Mesenteric fat pad (tissue), 1 donor: ENCODE results near the gene AARS2. TPM values are rescaled to one million over a fixed set of nuclear protein-coding genes. Genes with fewer than 3 reads are reported as not detected.
"Not testable (repeated sequence)": the region's sequence is repeated elsewhere in the genome, so short reads cannot be mapped to it uniquely, and the experiment has no call there.

ENCODE experiments used
- DNase-seq: peaks from one replicate; pipeline ENCODE4 v3.0.0-alpha.2; 2020; ENCODE audit warnings: low spot score
- long read RNA-seq: library from polyadenylated mRNA; unstranded; transcript quantifications from one replicate; pipeline ENCODE4 v2.0.0, GENCODE V29; 2020
- total RNA-seq: library from RNA; stranded (reverse); fragmentation: NEBNext Ultra II Directional; extraction: Animal tissue kit (Norgen Biotek cat#: 25700); gene quantifications from one replicate; pipeline ENCODE4 v1.2.1, GENCODE V29; 2021
- donor health status: DM: yes; HTN: yes; CAD: no.

Gene AARS2
- 8.1 TPM for total RNA-seq
- long read RNA-seq, partial matches to known transcripts, result 6 of 10 reads
- long read RNA-seq, other reads (novel, unspliced or antisense), result 2 of 10 reads

DNA sequence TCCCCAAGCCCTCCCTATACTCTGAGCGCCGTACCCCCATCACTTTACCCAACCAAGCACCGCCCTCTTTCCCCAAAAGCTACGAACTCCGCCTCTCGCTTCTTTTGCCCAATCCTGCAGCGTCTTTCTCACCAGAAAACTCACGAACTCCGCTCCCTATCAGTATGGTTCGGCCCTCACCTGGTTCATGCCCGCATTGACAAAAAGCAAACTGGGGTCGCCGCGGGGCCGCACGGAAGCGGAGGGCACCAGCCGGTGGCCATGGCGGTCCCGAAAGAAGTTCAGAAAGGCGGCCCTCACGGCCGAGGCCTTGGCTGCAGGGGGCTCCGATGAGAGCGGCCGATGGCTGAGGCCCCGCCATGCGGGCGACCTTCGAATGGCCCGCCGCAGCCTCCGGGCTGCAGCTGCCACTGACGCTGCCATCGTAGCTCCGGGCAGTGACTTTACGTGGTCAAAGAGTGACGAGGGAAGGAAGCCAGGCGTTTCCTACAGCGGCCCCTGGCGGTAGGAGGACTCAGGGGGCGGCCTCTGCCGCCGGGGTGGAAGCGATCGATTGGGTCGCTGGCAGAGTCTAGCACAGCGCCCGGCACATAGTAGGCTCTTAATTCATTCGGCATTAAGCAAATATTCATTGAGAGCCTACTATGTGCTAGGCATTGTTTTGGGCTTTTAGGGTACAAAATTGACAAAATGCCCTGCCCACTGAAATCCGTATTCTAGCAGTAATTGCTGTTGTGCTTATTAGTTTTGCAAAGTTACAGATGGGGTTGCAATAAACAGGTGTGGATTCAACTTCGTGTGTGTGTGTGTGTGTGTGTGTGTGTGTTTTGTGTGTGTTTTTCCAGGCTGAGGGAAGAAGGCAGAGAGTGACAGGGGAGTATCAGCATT is at the start of gene AARS2:
TSS of gene AARS2 (minus strand) at position 447 of the 888 bp plus-strand sequence. CDS start at position 423, 24 bp downstream.
- DNase-seq, result peak; percentile 94

DNA sequence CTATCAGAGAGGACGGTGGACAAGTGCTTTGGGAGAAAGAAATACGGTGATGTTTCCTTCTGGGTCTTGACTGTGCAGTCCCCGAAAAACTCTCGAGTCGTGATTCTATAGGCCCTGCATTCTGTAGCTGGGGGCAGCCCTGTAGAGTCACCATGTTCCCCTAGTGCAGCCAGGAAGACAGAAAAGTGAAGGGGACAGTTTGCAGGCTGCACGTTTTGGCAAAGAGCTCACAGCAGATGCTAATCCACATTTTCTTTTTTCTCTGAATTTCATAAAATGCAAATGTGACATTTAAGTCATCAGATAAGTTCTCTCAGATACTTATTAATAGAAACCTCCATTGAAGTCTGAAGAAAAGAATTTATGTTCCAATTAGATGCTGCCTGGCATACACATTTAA is 48.8 kb upstream of the AARS2 start:
- DNase-seq, result no peak

DNA sequence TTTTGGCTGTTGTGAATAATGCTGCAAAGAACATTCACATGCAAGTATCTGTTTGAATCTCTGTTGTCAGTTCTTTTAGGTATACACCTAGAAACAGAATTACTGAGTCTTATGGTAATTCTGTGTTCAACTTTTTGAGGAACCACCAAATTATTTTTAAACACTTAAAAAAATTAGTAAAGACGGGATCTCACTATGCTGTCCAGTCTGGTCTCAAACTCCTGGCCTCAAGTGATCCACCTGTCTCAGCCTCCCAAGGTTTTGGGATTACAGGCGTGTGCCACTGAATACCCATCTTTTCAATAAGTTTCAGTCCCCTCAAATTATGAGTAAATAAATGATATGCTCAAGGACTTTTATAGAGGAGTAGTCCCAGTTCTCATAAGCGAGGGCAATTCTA is 46.8 kb upstream of the AARS2 start:
- no peak for DNase-seq

DNA sequence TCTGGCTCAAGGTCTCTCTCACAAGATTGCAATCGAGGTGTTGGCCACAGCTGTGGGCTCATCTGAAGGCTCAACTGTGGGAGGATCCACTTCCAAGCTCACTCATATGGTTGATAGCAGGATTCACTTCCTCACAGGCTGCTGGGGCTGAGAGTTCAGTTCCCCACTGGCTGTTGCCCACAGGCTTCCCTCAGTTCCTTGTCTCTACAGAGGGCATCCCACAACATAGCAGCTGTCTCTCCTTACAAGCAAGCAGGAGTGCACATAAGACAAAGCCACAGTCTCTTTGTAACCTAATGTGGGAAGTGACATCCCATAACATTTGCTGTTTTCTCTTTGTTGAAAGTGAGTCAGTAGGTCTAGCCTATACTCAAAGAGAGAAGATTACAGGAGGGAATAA is 43.3 kb upstream of the AARS2 start:
- DNase-seq, result no peak

DNA sequence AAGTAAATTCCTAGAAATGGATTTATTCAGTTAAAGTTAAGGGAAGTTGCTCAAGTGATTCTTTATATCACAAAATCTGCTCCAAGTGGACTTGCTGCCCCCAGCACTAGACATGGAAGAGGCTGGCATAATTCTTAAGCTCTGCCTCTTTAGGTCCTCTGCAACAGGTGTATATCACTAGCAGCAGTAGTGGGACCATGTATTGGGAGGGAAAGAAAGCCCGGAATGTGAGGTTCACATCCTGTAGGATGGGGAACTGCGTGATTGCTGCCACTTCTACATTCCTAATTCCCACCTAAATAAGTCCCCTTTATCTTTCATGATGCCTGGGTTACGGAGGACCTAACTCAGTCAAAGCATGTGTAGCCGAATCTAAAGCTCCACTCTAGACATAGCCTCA is 42.5 kb upstream of the AARS2 start:
- no peak for DNase-seq

DNA sequence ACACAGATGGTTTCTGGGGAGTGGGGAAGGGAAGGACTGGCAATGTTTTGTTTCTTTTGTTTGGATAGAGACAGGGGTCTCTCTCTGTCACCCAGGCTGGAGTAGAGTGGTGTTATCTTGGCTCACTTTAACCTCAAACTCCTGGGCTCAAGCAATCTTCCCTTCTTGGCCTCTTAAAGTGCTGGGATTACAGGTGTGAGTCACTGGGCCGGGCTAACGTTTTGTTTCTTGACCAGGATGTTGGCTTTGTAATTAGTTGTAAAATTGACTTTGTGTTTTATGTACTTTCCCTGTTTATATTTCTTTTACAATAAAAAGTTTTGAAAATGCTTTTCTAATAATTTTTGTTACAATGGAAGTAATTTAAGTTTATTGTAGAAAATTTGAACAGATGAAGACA is 40.2 kb upstream of the AARS2 start:
- DNase-seq, result no peak

DNA sequence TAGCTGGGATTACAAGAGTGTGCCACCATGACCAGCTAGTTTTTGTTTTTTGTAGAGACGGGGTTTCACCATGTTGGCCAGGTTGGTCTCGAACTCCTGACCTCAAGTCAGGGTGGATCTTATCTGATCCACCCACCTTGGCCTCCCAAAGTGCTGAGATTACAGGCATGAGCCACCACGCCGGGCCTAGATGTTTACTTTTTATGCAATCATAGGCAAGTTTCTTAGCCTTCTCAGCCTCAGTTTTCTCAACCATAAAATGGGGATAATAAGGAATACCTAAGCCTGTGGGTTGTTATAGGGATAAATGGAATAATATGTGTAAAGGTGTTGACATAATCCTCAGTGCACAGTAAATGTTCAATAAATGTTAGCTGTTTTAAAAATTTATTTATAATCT is 39.1 kb upstream of the AARS2 start:
- no peak for DNase-seq

DNA sequence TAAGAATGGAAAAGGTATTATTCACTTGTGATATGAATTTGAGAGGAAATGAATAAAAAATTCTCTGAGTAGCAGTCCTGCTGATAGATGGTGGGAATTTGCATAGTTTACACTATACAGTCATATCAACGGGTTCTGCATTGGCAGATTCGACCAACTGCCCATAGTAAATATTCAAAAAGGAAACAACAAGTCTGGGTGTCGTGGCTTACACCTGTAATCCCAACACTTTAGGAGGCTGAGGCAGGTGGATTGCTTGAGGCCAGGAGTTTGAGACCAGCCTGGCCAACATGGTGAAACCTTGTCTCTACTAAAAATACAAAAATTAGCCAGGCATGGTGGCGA is 37.5 kb upstream of the AARS2 start:
- not testable (repeated sequence) for DNase-seq

DNA sequence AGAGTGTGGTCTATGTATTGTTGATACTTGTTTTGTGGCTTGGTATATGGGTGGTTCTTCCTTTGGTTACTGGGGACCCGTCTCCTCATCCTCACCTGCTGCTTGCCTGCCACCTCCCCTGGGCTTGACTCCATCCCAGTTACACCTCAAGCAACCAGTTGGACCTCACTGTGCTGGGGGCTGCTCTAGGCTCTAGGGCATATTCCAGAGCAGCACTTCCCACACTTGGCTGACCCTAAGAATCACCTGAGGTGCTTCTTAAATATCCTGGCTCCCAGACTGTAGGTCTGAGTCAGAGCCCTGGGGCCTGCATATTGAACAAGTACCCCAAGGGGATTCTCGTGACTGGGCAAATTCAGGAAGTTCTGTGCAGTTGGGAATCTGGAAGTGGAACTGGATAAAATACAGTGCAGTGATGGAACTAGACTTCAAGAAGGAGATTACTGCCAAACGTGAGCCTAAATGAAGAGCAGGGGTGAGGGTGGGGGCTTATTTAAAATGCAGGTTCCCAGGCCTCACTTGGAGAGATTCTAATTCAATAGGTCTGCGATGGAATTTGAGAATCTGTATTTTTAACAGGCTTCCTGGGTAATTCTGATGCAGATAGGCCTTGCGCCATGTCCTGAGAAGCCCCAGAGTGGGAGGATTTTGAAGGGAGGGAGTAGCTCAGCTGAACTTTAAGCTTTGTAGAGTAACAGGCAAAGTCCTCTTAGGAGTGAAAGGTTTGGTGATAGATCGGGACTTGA is 36.9 kb upstream of the AARS2 start:
- DNase-seq, result no peak

DNA sequence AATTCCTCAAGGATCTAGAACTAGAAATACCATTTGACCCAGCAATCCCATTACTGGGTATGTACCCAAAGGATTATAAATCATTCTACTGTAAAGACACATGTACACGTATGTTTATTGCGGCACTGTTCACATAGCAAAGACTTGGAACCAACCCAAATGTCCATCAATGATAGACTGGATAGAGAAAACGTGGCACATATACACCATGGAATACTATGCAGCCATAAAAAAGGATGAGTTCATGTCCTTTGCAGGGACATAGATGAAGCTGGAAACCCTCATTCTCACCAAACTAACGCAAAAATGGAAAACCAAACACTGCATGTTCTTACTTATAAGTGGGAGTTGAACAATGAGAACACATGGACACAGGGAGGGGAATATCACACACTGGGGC is 33.7 kb upstream of the AARS2 start:
- DNase-seq, result not testable (repeated sequence)

DNA sequence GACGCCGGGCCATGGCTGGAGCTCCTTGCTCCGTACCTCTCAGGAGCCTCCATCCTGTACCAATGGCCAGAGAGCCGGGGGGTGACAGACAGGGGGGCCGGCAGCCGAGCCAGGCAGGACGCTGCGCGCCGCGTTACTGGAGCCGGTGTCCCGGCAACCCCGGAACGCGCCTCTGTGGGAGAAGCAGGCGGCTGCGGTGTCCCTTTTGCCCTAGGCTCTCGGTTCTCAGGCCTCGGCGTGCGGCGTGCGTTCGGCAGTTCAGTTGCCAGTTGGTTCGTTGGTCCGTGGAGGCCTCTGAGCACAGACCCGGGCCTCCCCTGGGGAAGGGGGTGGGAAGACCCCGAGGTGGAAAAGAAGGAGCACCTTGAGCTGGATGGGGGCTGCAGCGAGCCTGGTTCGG is 29.3 kb upstream of the AARS2 start, which contains the start of gene SPATS1:
TSS of gene SPATS1 (plus strand) at position 162 of the 400 bp plus-strand sequence. CDS start 446 bp downstream, outside the sequence.
- DNase-seq, result no peak

DNA sequence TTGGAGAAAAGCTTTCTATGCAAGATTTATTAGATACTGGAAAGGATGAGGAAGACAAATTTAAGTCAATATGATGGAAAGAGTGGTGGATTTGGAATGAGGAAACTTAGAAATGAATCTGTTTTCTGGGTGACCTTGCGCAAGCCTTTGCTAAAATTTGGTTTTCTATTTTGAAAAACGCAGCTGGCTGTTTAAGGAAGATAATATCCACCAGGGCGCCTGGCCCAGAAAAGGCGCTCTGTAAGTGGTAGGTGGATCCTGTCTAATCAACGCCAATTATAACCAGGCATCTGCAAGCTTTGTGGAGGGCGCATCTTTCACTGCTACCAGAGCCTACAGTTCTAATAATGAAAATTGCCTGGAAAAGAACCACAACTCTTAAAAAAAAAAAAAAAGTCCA is 28.9 kb upstream of the AARS2 start:
- no peak for DNase-seq

DNA sequence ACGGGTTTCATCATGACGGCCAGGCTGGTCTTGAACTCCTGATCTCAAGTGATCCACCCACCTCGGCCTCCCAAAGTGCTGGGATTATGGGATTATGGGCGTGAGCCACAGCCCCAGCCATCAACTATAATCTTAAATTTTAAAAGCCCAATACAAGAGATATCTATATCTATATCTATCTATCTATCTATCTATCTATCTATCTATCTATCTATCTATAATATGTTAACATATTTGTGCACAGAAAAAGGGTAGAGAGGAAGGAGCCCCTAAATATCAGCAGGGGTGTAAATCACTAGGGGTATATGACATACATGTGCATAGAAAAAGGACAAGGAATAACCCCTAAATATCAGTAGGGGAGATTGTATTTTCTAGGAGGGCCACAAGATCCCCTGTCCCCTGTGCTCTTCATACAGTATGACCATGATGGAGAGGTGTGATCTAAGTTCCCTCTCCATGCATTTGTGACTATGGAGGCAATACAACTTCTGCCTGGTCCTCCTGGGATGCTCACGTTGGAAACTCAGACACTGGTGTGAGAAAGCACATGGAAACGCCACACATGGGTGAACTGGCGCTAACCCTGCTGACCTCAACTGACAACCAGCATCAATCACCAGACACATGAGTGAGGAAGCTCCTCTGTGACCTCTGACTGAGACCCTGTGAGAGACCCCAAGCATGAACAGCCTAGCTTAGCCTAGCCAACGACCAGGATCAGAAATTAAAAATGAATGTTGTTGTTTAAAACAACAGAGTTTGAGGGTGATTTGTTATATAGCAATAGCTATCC is 28.1 kb upstream of the AARS2 start:
- no peak for DNase-seq

DNA sequence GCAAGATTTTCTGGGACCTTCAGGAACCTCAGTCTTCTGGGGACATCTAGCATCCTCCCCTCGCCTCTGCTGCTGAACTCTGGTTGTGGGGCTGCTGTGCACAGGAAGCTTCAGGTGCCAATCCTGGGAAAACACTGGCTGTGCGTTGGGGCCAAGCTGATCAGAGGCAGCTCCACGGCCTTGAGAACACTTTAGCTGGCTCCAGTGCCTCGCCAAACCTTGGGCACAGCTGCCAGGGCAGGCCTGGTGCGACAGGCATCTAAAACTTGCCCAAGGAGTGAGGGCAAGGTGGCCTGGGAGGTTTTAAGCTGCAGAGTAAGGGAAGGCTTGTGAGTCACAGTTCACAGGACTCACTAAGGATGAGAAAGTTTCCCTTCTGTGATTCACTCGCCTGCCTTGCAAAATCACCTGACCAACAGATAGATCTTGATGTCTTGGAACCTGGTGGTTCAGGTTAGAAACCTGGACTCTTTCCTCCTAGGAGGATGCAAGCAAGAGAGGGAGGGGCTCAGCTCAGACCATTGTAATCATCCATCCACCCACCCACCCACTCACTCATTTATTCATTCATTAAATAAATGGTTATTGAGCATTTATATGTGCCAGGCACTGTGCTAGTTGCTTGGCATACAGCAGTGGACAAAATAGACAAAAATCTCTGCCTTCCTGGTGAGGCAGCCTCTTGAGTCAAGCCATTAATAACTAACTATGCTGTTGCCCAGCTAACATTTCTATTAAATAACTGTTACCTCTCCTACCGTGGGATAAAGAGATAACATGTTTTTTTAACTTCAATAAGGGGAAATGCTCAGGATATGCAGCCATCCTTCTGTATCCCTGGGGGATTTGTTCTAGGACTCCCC is 26.8 kb upstream of the AARS2 start:
- DNase-seq, result no peak

DNA sequence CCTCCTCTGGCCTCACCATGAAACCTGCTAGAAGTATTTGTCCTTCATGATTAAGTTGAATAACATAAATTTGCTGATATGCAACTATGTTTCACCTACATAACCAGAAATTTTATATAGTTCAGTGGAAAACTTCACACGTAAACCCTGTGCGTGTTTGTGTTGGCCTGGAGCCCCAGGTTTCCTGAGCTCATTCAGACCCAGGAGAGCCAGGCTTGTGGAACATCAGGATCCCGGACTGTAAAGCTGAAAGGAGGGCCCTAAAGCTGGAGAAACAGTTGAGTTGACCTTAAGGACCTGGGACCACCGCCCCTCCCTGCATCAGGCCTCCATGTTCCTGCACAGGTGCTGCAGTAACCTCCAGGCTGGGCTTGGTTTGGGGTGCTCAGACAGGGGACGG is 26.2 kb upstream of the AARS2 start:
- no peak for DNase-seq

DNA sequence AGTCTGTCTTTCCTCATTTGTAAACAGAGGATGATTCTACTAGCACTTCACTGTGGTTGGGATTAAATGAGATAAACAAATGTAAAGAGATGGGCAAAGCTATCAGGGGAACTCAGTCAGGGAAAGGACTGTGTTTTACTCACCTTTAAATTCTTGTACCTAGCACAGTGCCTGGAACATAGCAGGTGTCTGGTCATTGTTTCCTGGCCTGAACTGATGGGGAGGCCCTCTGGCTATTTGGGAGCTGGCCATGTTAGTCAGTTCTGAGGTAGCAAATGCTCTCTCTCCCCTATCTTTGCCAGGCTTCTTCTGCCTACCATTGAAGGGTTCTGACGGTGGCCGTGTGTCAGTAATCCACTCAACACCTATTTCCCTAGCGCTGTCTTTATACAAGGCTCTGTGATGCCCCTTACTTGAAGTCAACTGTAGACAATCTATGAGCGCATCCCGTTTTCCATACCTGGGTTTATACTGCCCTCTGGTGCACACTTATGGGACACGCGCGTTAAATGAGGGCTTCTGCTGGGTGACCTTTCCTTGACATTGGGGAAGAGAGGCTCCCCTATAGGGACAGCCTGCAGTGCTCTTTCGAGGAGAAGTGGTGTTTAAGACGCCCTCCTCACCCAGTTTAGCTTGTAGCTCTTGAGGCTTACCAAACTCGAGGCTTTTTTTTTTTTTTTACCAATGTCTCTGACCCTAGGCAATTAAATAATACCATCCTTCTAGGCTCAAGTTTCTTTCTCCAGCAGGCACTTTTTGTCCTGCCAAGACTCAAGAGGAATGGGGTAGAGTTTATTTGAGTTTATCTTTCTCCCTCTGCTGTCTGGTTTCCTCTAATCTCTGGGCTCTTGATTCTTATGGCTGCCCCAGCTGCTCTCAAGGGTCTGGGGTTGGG is 25.3 kb upstream of the AARS2 start:
- DNase-seq, result no peak

DNA sequence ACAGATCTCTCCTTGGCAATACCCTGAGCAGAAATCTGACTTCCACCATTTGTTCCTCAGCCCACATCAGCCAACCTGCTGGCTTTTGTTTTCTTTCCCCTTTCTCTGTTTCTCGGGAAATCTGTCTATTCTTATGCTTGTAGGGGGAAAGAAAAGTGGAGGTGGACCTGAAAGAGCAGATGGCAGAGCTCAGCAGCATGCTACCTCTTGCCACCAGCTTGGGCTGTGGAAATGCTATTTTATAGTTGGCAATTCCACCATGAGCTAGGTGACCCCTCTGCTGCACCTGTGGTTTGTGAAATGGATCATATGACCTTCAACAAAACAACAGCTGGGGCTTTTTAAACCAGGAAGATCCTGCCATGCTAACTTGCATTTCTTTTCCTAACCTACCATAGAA is 22.5 kb upstream of the AARS2 start:
- no peak for DNase-seq

DNA sequence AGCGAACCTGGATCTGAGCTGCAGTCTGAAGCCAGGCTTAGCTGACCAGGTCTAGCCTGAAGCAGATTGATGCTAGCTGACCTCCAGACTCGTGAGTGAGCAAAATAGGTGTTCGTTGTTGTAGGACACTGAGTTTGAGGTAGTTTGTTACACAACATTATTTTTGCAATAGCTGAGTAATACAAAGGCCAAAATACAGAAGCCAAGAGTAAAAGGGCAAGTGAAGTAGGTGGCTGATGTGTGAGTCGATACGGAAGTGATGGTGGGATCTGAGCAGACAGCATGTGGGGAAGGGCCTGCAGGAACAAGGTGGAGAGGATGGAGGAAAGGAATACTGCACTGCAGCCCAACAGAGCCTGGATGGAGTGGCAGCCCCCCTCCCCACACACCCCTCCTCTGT is 20.8 kb upstream of the AARS2 start:
- DNase-seq, result no peak

DNA sequence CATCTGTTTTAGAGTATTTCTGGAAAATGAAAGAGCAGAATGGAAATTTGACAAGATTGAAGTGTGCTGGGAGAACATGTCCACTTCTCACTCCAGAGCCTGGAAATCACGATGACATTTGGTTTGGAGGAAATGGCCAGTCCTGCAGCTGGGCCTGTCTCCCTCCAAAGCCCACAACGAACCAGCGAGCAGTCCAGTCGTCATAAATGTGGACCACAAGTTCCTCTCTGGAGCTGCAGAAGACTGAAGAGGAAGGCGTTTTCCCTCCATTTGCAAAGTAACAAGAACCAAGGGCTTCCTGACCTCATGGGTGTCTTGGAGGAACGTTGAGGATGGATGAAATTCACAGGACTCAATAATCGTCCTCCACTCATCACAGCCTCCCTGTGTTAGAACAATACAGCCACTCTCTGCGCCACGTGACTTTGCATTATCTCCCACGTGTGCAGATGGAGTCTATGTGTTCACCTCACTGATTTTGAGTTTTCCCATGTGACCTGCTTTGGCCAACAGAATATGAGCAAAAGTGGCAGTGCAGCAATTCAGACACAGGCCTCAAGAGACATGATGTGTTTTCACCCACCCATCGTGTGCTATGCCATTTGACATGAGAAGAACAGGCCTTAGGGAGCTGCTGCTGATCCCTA is 20.2 kb upstream of the AARS2 start:
- DNase-seq, result no peak
